ENCODE measurements around the gene RNF121.

DNA sequence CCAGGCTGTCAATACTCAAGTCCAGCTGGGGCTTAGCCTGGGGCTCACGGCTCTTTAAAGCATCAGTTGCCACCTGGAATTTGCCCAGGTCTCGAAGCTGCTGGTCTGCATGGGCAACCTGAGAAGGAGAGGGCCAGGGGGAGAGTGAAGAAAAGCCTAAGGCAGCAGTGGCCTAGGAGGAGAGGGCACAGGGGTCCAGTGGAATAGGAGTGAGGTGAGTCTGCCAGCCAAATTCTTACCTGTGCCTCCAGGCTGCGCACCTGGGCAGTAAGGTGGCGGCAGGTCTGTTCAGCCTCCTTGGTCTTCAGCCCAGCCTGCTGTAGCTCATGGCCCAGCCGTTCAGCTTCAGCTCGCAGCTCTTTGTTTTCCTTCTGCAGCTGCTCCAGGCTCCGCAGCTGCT, 79.9 kb downstream of the RNF121 start:
- TF ChIP-seq, protein P1, sequence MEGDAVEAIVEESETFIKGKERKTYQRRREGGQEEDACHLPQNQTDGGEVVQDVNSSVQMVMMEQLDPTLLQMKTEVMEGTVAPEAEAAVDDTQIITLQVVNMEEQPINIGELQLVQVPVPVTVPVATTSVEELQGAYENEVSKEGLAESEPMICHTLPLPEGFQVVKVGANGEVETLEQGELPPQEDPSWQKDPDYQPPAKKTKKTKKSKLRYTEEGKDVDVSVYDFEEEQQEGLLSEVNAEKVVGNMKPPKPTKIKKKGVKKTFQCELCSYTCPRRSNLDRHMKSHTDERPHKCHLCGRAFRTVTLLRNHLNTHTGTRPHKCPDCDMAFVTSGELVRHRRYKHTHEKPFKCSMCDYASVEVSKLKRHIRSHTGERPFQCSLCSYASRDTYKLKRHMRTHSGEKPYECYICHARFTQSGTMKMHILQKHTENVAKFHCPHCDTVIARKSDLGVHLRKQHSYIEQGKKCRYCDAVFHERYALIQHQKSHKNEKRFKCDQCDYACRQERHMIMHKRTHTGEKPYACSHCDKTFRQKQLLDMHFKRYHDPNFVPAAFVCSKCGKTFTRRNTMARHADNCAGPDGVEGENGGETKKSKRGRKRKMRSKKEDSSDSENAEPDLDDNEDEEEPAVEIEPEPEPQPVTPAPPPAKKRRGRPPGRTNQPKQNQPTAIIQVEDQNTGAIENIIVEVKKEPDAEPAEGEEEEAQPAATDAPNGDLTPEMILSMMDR (IDR thresholded peaks at IDR 0.05), result no peak
- no peak for TF ChIP-seq POLR2A (IDR thresholded peaks at IDR 0.05)
